ENCODE results near the gene ARHGAP42.

Gene ARHGAP42

DNA sequence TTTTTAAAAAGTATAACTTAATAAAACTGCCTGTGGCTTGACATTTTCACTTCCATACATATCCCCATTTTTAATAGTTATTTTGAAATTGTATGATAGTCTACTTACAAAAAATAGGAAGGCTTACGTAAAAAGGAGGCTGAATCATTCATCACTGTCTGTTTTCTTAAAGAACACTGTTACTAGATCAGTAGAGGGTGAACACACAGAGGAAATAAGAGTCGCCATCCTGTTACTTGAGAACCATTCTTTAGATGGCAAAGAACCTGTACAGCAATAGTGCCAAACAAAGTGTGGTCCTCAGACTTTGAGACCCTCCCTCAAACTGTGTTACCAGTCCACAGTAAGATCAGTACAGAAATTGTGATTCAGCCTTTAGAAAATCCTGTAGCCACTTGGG is 261.8 kb downstream of the ARHGAP42 start:
- no peak overlapping the region for H3K27ac ChIP-seq
- no peaks in the 10 kb centered on the region for H3K27me3 ChIP-seq (ENCODE audit: insufficient read depth, low read depth, severe bottlenecking)
- H3K4me3 ChIP-seq (ENCODE audit: low read depth, low read length): no peak overlapping the region
- no peaks in the 10 kb centered on the region for H3K36me3 ChIP-seq
- H3K9me3 ChIP-seq (ENCODE audit: severe bottlenecking): no peaks in the 10 kb centered on the region
- TF ChIP-seq, protein P1, sequence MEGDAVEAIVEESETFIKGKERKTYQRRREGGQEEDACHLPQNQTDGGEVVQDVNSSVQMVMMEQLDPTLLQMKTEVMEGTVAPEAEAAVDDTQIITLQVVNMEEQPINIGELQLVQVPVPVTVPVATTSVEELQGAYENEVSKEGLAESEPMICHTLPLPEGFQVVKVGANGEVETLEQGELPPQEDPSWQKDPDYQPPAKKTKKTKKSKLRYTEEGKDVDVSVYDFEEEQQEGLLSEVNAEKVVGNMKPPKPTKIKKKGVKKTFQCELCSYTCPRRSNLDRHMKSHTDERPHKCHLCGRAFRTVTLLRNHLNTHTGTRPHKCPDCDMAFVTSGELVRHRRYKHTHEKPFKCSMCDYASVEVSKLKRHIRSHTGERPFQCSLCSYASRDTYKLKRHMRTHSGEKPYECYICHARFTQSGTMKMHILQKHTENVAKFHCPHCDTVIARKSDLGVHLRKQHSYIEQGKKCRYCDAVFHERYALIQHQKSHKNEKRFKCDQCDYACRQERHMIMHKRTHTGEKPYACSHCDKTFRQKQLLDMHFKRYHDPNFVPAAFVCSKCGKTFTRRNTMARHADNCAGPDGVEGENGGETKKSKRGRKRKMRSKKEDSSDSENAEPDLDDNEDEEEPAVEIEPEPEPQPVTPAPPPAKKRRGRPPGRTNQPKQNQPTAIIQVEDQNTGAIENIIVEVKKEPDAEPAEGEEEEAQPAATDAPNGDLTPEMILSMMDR (IDR thresholded peaks at IDR 0.05; ENCODE audit: low read depth, low read length): no peak
- DNase-seq: no peak

DNA sequence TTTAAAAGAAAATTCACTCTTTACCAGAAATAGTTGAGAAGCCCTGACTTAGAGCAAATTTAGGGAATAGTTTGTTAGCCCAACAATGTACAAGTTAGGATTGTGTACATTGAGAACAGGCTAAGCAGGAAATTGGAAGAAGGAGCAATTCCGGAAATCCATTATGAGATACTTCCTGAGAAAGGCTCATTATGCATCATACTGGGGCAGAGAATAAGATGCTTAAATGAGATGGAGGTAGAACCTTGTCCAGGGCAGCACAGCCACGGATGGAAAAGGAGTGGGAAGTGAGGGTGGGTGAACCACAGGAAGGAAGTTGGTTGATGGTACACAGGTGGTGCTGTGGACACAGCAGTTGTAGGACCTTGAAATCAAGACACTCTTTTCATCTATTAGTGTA is 262.4 kb downstream of the ARHGAP42 start:
- Histone ChIP-seq H3K9me3 (ENCODE audit: severe bottlenecking) (no peaks in the 10 kb centered on the region), H3K27me3 (ENCODE audit: insufficient read depth, low read depth, severe bottlenecking) (no peaks in the 10 kb centered on the region), H3K36me3 (no peaks in the 10 kb centered on the region), H3K27ac (no peak overlapping the region), H3K4me3 (ENCODE audit: low read depth, low read length) (no peak overlapping the region)
- no peak for DNase-seq
- TF ChIP-seq, protein P1 (IDR thresholded peaks at IDR 0.05; ENCODE audit: low read depth, low read length): no peak

DNA sequence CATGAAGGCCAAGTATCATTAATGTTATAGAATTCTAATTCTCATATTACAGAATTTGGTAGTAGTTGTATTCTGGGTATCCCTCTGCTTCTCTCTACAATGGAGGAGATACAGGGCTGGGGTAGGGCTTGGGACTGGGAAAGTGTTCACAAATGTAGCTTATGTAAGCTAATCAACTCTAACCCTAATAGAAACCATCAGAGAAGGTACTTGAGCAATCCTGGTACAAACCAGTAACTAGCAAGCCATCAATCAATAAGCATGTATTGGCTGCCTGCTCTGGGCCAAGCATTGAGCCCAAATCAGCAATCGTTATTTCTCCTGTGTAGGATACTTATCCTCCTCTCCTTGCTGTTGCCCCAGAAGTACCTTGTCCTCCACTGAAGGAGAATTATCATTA is 268.2 kb downstream of the ARHGAP42 start:
- no peak for DNase-seq
- Histone ChIP-seq H3K9me3 (ENCODE audit: severe bottlenecking) (no peaks in the 10 kb centered on the region), H3K36me3 (no peaks in the 10 kb centered on the region), H3K27me3 (ENCODE audit: insufficient read depth, low read depth, severe bottlenecking) (no peaks in the 10 kb centered on the region), H3K27ac (no peak overlapping the region), H3K4me3 (ENCODE audit: low read depth, low read length) (no peak overlapping the region)
- TF ChIP-seq, protein P1 (IDR thresholded peaks at IDR 0.05; ENCODE audit: low read depth, low read length): no peak

DNA sequence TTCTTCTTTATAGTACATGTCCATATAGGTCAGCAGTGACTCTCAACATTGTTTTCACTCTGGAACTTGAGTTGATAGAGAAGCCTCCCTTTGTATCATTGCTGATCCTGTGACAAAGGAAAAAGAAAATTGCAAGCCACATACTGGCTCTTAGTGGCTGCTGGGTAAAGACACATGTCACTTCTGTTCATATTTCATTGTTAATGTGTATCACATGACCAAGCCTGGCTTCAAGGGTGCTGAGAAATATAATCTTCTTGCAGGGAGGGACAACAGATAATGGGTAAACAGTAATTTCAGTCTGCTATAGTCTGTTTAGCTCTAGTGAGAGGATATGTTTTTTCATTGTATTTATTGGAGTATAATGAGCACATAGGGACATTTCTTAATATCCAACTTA is 269.3 kb downstream of the ARHGAP42 start:
- Histone ChIP-seq H3K27ac (no peak overlapping the region), H3K27me3 (ENCODE audit: insufficient read depth, low read depth, severe bottlenecking) (no peaks in the 10 kb centered on the region), H3K4me3 (ENCODE audit: low read depth, low read length) (no peak overlapping the region), H3K36me3 (no peaks in the 10 kb centered on the region), H3K9me3 (ENCODE audit: severe bottlenecking) (no peaks in the 10 kb centered on the region)
- no peak for DNase-seq
- TF ChIP-seq, protein P1 (IDR thresholded peaks at IDR 0.05; ENCODE audit: low read depth, low read length): no peak

DNA sequence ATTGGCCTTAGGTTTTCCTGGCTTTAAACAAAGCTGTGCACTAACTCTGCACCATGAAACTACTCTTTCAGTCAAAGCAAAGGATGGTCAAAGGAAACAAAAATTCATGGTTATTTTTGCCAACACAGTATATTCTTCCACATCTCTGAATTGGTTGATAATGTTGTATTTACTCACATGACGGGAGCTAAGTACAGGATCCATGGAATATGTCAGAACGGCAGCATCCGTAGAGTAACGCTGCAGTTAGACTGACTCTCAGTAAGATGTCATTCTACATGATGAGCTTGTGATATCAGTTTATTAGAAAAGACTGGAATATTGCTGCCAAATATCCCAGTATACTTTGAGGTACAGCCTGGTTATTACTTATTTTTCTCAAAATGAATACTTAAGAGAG is 270.4 kb downstream of the ARHGAP42 start:
- H3K27ac ChIP-seq: no peak overlapping the region
- no peak for DNase-seq
- H3K9me3 ChIP-seq (ENCODE audit: severe bottlenecking): no peaks in the 10 kb centered on the region
- H3K36me3 ChIP-seq: no peaks in the 10 kb centered on the region
- TF ChIP-seq, protein P1 (IDR thresholded peaks at IDR 0.05; ENCODE audit: low read depth, low read length): no peak
- no peak overlapping the region for H3K4me3 ChIP-seq (ENCODE audit: low read depth, low read length)
- no peaks in the 10 kb centered on the region for H3K27me3 ChIP-seq (ENCODE audit: insufficient read depth, low read depth, severe bottlenecking)

DNA sequence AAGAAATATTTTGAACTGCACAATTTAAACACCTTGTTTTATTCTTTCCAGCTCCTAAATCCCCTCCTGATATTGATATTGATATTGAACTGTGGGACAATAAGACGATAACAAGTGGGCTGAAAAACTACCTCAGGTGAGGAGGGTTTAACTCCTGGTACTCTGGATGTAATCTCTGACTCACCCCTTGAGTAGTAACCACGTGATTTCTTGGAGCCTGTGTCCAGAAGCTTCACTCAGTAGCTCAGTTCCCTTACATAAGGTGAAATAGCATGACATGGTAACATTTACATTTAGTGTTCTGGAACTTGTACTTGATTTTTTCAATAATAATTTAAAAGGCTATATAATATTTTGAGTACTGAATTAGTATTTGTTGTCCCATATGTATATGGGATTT is 274.5 kb downstream of the ARHGAP42 start:
- Histone ChIP-seq H3K27me3 (ENCODE audit: insufficient read depth, low read depth, severe bottlenecking) (no peaks in the 10 kb centered on the region), H3K9me3 (ENCODE audit: severe bottlenecking) (no peaks in the 10 kb centered on the region), H3K36me3 (no peaks in the 10 kb centered on the region), H3K27ac (no peak overlapping the region), H3K4me3 (ENCODE audit: low read depth, low read length) (no peak overlapping the region)
- DNase-seq: no peak
- TF ChIP-seq, protein P1 (IDR thresholded peaks at IDR 0.05; ENCODE audit: low read depth, low read length): no peak
